ENCODE measurements around the gene SDCCAG8. TPM values are rescaled to one million over a fixed set of nuclear protein-coding genes. Genes with fewer than 3 reads are reported as not detected.
A peak's percentile ranks its signal among the peaks of the same experiment; 100 is the strongest.
"Not testable (repeated sequence)": the region's sequence is repeated elsewhere in the genome, so short reads cannot be mapped to it uniquely, and the experiment has no call there.

Gene SDCCAG8
- total RNA-seq, 1 experiment from 2014 or later = 18.7 TPM

DNA sequence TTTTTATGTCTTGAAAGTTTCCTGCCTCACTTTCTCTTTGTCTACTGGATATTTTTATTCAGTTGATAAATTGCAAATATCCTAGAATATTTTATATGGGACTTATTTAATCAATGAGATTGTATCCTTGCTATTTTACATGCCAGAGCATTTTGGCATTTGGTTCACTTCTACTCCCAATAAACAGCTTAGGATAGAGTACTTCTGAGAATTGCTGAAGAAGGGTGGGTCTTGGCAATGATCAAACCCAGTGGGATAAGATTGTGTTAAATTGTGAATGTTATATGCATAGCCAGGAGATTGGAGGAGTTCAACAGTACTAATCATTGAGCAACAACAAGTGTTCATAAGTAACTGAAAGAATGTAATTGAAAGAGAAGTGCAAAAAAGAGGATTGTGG is 60.1 kb downstream of the SDCCAG8 start:
- no peak for DNase-seq (ENCODE audit: low spot score)
- in situ Hi-C loops (cut with HindIII; ENCODE audit: low sequenced_read_pairs) = no loop called here

DNA sequence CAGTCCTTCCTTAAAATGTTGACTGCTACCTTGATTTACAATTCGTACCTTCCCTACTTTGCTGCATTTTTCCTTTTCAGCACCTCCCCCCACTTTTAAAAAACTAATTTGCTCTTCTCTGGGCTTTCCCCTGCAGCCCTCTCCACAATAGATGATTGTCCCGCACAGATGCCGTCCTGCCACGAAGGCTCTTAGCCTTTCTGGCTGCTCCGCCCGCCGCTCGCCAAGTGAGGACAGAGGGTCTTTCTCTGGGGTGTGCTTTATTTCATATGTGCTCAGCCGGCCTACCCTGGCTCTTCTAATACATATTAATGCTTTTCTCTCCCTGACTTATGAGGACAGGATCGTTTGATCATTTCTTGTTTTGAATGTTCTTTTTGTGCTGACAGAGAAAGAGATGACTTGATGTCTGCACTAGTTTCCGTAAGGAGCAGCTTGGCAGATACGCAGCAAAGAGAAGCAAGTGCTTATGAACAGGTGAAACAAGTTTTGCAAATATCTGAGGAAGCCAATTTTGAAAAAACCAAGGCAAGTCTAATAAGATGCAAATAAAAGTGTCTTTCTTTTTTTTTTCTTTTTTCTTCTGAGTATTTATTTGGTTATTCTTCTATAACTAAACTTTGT is 60.6 kb downstream of the SDCCAG8 start:
- DNase-seq (ENCODE audit: low spot score) = no peak
- in situ Hi-C loops (cut with HindIII; ENCODE audit: low sequenced_read_pairs) = no loop called here

DNA sequence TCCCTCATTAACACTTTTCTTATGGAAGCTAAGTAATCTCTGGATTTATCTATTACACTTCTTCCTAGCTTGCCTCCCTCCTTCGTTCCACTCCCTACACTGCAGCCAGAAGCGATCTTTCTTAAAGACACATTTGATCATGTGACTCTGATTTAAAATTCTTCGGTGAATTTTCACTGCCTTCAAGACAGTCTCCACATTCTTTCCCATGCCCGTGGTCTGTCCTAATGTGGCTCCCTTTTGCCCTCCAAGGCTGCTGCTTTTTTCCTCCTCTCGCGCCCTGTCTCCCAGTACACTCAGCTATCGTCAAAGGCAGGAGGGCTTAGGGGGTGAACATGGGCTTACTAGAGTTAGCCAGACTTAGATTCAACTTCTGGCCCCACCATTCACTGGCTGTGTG is 64.4 kb downstream of the SDCCAG8 start:
- in situ Hi-C loops (cut with HindIII; ENCODE audit: low sequenced_read_pairs) = no loop called here
- no peak for DNase-seq (ENCODE audit: low spot score)

GRCh38 chr1:243322326-243322725 is 66.5 kb downstream of the SDCCAG8 start:
- in situ Hi-C loops (cut with HindIII; ENCODE audit: low sequenced_read_pairs) = no loop called here
- no peak for DNase-seq (ENCODE audit: low spot score)

DNA sequence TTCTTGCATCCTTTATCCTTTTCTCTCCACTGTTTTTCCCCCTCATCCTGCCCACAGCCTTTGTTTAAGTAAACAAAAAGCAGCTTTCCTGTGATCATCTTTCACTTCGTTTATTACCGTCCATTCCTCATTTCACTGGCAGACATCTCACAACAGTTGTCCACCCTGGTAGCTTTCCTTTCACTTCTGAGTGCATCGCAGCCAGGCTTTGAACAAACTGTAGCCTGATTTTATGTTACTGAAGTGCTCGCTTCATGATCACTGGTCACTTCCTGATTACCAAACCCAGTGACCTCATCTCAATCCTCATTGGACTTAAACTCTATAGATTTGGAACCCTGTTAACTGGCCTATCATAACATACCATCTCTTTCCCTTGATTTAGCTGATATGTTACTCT is 67.7 kb downstream of the SDCCAG8 start:
- DNase-seq (ENCODE audit: low spot score) = no peak
- in situ Hi-C loops (cut with HindIII; ENCODE audit: low sequenced_read_pairs) = no loop called here

- in situ Hi-C loops (cut with HindIII; ENCODE audit: low sequenced_read_pairs) = no loop called here
- DNase-seq (ENCODE audit: low spot score) = peak; percentile 64
These were observed 69.6 kb downstream of the SDCCAG8 start for GRCh38 chr1:243325305-243325890.

DNA sequence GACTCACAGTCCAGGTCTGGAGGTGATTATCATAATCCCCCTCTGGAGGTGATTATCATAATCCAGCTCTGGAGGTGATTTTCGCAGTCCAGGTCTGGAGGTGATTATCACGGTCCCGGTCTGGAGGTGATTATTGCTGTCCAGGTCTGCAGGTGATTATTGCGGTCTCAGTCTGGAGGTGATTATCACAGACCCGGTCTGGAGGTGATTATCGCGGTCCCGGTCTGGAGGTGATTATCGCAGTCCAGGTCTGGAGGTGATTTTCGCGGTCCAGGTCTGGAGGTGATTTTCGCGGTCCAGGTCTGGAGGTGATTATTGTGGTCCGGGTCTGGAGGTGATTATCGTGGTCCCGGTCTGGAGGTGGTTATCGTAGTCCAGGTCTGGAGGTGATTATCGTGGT is 76.6 kb downstream of the SDCCAG8 start:
- no peak for DNase-seq (ENCODE audit: low spot score)
- in situ Hi-C loops (cut with HindIII; ENCODE audit: low sequenced_read_pairs) = no loop called here

DNA sequence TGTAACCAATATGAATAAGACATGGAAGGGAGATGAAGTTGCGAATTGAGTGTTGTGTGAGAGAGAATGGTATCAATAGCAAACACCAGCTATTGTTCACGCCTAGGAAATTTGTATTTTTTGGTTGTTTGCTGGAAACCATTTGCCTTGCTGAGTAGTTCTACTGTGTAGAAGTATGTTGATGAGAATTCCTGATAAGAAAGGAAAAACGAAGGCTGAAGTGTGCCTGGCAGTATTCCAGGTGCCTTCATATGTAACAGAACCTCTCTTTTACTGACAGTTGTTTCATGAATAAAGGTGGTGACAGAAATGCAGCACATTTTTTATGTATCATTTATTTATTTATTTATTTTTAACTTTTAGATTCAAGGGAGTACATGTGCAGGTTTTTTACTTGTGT is 79.5 kb downstream of the SDCCAG8 start:
- DNase-seq (ENCODE audit: low spot score) = no peak
- in situ Hi-C loops (cut with HindIII; ENCODE audit: low sequenced_read_pairs) = no loop called here

GRCh38 chr1:243336163-243336562 is 80.3 kb downstream of the SDCCAG8 start:
- in situ Hi-C loops (cut with HindIII; ENCODE audit: low sequenced_read_pairs) = no loop called here
- no peak for DNase-seq (ENCODE audit: low spot score)

- in situ Hi-C loops (cut with HindIII; ENCODE audit: low sequenced_read_pairs); DNase-seq (ENCODE audit: low spot score): not testable (repeated sequence)
These were observed 83.0 kb downstream of the SDCCAG8 start for GRCh38 chr1:243338848-243339247.

- in situ Hi-C loops (cut with HindIII; ENCODE audit: low sequenced_read_pairs) = no loop called here
- no peak for DNase-seq (ENCODE audit: low spot score)
These were observed 85.2 kb downstream of the SDCCAG8 start for GRCh38 chr1:243341074-243341473.

DNA sequence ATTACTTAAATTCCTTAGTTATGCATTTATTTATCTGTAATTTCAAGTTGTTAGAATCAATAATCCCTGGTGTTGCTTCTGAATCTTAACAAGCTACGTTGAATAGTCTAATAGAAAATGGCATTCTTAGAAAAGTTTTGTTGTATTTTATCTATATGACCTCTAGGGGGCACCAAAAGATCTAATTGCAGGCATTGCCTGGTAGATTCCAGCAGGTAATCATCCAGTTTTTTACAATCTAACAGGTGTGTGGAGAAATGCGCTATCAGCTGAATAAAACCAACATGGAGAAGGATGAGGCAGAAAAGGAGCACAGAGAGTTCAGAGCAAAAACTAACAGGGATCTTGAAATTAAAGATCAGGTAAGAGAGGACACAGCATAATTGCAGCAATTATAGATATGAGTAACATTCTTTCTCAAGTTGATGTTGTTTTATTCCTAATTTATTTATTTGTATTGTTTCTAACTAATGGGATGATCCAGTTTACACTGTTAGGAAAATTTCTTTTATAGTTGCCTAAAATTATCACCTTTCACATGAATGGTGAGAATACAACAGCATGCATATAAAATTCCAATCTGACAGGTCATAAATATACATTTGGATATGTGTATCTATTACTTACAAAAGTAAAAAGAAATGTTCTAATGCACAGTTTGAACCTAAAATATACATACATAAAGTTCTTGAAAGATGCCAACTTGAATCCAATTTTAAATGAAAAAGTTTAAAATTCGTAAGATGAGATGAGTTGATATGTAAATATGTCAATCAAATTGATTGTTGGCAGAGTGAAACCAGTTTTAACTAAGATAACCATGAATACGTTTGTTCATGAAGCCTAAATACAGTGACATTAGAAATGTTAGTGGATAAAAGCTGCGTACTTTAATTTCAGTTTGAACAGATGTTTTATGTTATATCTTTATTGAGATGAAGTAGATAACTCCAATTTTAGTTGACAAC is 88.4 kb downstream of the SDCCAG8 start:
- peak; percentile 93 for DNase-seq (ENCODE audit: low spot score)

DNA sequence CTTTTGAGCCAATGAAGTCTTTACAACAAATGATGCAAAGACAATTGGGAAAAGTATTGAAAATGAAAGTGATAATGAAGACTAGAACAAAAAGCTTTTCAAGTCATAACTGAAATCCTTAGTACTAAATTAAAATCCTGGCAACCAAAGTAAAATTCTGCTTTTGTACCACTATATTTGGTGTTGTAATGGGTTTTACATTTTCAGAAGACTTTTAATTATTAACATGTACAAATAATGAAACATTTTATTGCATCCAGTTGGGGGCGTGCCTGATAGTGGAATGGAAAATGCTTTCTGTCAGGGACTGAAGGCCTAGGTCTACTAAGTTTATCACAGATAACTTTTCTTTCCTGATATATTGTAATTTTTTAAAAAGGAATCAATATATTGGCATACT is 89.4 kb downstream of the SDCCAG8 start:
- in situ Hi-C loops (cut with HindIII; ENCODE audit: low sequenced_read_pairs) = no loop called here
- DNase-seq (ENCODE audit: low spot score) = peak; percentile 88

More for the DNA sequence above, 88.4 kb downstream of the SDCCAG8 start:
- in situ Hi-C loops (cut with HindIII; ENCODE audit: low sequenced_read_pairs) = no loop called here

- in situ Hi-C loops (cut with HindIII; ENCODE audit: low sequenced_read_pairs) = no loop called here
- DNase-seq (ENCODE audit: low spot score) = no peak
These were observed 90.2 kb downstream of the SDCCAG8 start for GRCh38 chr1:243346016-243346415.

- in situ Hi-C loops (cut with HindIII; ENCODE audit: low sequenced_read_pairs) = no loop called here
These were observed 90.6 kb downstream of the SDCCAG8 start for GRCh38 chr1:243346468-243346867.

GRCh38 chr1:243348331-243348730 is 92.5 kb downstream of the SDCCAG8 start:
- in situ Hi-C loops (cut with HindIII; ENCODE audit: low sequenced_read_pairs) = no loop called here
- DNase-seq (ENCODE audit: low spot score) = no peak

More at GRCh38 chr1:243346468-243346867, 90.6 kb downstream of the SDCCAG8 start:
- no peak for DNase-seq (ENCODE audit: low spot score)

DNA sequence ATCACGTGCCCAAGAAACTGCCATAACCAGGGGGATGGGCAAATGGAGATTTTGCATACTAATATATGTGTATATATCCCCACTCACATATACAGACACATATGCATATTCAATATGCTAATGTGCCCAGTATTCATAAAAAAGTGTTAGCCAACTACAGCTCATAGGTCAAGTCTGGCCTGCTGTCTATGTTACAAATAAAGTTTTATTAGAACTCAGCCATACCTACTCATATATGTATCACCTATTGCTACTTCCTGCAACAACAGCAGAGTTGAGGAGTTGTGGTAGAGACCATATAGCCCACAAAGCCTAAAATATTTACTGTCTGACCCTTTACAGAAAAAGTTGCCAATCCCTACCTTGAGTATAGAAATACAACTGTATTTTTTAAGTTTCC is 93.3 kb downstream of the SDCCAG8 start:
- DNase-seq (ENCODE audit: low spot score) = no peak
- in situ Hi-C loops (cut with HindIII; ENCODE audit: low sequenced_read_pairs) = no loop called here

DNA sequence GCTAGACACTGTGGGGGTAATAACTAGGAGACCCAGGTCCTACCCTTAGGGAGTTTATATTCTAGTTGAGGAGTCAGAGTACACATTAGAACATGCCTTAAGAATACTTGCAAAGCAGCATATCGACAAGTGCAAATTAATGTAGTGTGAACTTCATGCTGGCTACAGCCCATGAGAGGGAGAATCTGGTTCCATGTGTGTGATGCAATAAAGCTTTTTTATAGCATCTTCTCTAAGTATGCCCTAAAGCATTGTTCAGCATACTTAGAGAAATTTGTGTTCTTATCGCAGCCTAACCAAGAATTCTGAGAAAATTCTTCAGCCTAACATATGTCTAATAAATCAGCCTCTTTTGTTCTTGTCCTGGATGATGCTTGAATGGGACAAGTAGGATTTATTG is 95.5 kb downstream of the SDCCAG8 start:
- in situ Hi-C loops (cut with HindIII; ENCODE audit: low sequenced_read_pairs) = no loop called here
- no peak for DNase-seq (ENCODE audit: low spot score)

GRCh38 chr1:243354511-243355153 is 98.8 kb downstream of the SDCCAG8 start:
- DNase-seq (ENCODE audit: low spot score) = peak; percentile 53
- in situ Hi-C loops (cut with HindIII; ENCODE audit: low sequenced_read_pairs) = no loop called here

GRCh38 chr1:243363832-243364231 is 108.0 kb downstream of the SDCCAG8 start:
- no peak for DNase-seq (ENCODE audit: low spot score)
- in situ Hi-C loops (cut with HindIII; ENCODE audit: low sequenced_read_pairs) = no loop called here

Measured in G401 (cell line).